ENCODE measurements around the gene TRIM50.
A peak's percentile ranks its signal among the peaks of the same experiment; 100 is the strongest.
"Not testable (repeated sequence)": the region's sequence is repeated elsewhere in the genome, so short reads cannot be mapped to it uniquely, and the experiment has no call there.

Gene TRIM50

GRCh38 chr7:73349763-73350162 is 21.9 kb upstream of the TRIM50 start:
- no peak for DNase-seq

- no peak for DNase-seq
These were observed 18.1 kb upstream of the TRIM50 start for GRCh38 chr7:73345951-73346350.

GRCh38 chr7:73345538-73345937 is 17.7 kb upstream of the TRIM50 start:
- no peak for DNase-seq

GRCh38 chr7:73343671-73344380 is 15.9 kb upstream of the TRIM50 start:
- DNase-seq, result no peak

- no peak for DNase-seq
These were observed 14.8 kb upstream of the TRIM50 start for GRCh38 chr7:73342645-73343044.

GRCh38 chr7:73341877-73342276 is 14.0 kb upstream of the TRIM50 start:
- no peak for DNase-seq

GRCh38 chr7:73340514-73340913 is 12.6 kb upstream of the TRIM50 start:
- no peak for DNase-seq

GRCh38 chr7:73338321-73338720 is 10.4 kb upstream of the TRIM50 start:
- no peak for DNase-seq

- DNase-seq, result no peak
These were observed 4.6 kb upstream of the TRIM50 start for GRCh38 chr7:73332447-73332846.

GRCh38 chr7:73330772-73331171 is 2.9 kb upstream of the TRIM50 start:
- DNase-seq, result no peak

- DNase-seq, result no peak
These were observed 2.1 kb upstream of the TRIM50 start for GRCh38 chr7:73329861-73330581.

- DNase-seq, result no peak
These were observed 814 bp upstream of the TRIM50 start for GRCh38 chr7:73328696-73329095.

GRCh38 chr7:73327449-73327848 is 433 bp downstream of the TRIM50 start:
- DNase-seq, result not testable (repeated sequence)

GRCh38 chr7:73325424-73325823 is 2.5 kb downstream of the TRIM50 start:
- not testable (repeated sequence) for DNase-seq

GRCh38 chr7:73324081-73324845 is 3.6 kb downstream of the TRIM50 start:
- DNase-seq, result peak; percentile 26

- not testable (repeated sequence) for DNase-seq
These were observed 4.3 kb downstream of the TRIM50 start for GRCh38 chr7:73323434-73324080.

- DNase-seq, result not testable (repeated sequence)
These were observed 7.9 kb downstream of the TRIM50 start for GRCh38 chr7:73320009-73320408.

GRCh38 chr7:73319541-73319940 is 8.3 kb downstream of the TRIM50 start:
- not testable (repeated sequence) for DNase-seq

- not testable (repeated sequence) for DNase-seq
These were observed 9.2 kb downstream of the TRIM50 start for GRCh38 chr7:73318656-73319204.

- no peak for DNase-seq
These were observed 11.4 kb downstream of the TRIM50 start for GRCh38 chr7:73316521-73316920.

- no peak for DNase-seq
These were observed 13.6 kb downstream of the TRIM50 start for GRCh38 chr7:73314271-73314670.

GRCh38 chr7:73313521-73313906 is 14.4 kb downstream of the TRIM50 start:
- no peak for DNase-seq

All from effector CD4-positive, alpha-beta T cell (primary cell).